Aorta (tissue), 5 donors: ENCODE measurements around the gene TOP1. TPM values are rescaled to one million over a fixed set of nuclear protein-coding genes. Genes with fewer than 3 reads are reported as not detected.
A peak's percentile ranks its signal among the peaks of the same experiment; 100 is the strongest.
"Not testable (repeated sequence)": the region's sequence is repeated elsewhere in the genome, so short reads cannot be mapped to it uniquely, and the experiment has no call there.

ENCODE experiments used
- ATAC-seq: fragments of 200-7000 bp; cut with Tn5 transposase; one replicate; pipeline ENCODE4 v1.9.1; 2022; ENCODE audit warnings: moderate library complexity; ENCODE audit not compliant: low FRiP score
- DNase-seq, 2 donors: peaks; one replicate each; pipeline ENCODE4 v3.0.0-alpha.2; 2020
- H3K27ac ChIP-seq, 2 donors: one replicate each; pipeline ENCODE4 v1.5.1; 2013; ENCODE audit warnings: low read length in 2 of 2, mild to moderate bottlenecking in 2 of 2, moderate library complexity in 2 of 2, control low read depth in 1 of 2, inconsistent platforms in 1 of 2, low read depth in 1 of 2
- H3K27me3 ChIP-seq, 2 donors: one replicate each; pipeline ENCODE4 v1.6.1; 2013; ENCODE audit warnings: control low read depth in 1 of 2, low read length in 1 of 2, mild to moderate bottlenecking in 1 of 2, moderate library complexity in 1 of 2; ENCODE audit not compliant: insufficient read depth in 2 of 2, control insufficient read depth in 1 of 2
- H3K36me3 ChIP-seq, 2 donors: one replicate each; pipeline ENCODE4 v1.6.1; 2013; ENCODE audit warnings: control low read depth in 1 of 2, low read length in 1 of 2, mild to moderate bottlenecking in 1 of 2; ENCODE audit not compliant: insufficient read depth in 2 of 2, control insufficient read depth in 1 of 2
- H3K4me1 ChIP-seq, 2 donors: one replicate each; pipeline ENCODE4 v1.6.1; 2013; ENCODE audit warnings: low read length in 2 of 2, control low read depth in 1 of 2, mild to moderate bottlenecking in 1 of 2, moderate library complexity in 1 of 2; ENCODE audit not compliant: insufficient read depth in 2 of 2, control insufficient read depth in 1 of 2
- H3K4me3 ChIP-seq, 2 donors: one replicate each; pipeline ENCODE4 v1.5.1; 2013; ENCODE audit warnings: low read length in 2 of 2, control low read depth in 1 of 2, mild to moderate bottlenecking in 1 of 2
- H3K9me3 ChIP-seq: one replicate; pipeline ENCODE4 v1.6.1; 2013; ENCODE audit warnings: mild to moderate bottlenecking, low read length; ENCODE audit not compliant: control insufficient read depth
- WGBS, 2 donors: extraction: QIAGEN DNeasy Blood & Tissue Kit; methylation state at CpG; one replicate each; pipeline ENCODE4 v1.1.7; 2013; 5-methylcytosine and 5-hydroxymethylcytosine counted together
- intact Hi-C, 2 donors: fragments of 100-400 bp; cut with DNase I; formaldehyde crosslinking; loops; one replicate each; pipeline versions ENCODE4 v1.14.2 to v1.15.0; 2022
- polyA plus RNA-seq, 2 donors: library from polyadenylated mRNA; stranded (reverse); fragments of 200-250 nt; gene quantifications; one replicate each; pipeline ENCODE4 v1.2.3, GENCODE V29; 2013
- total RNA-seq, 2 donors: library from RNA; stranded (reverse); fragmentation: NEBNext Ultra II Directional; extraction: Animal tissue kit (Norgen Biotek cat#: 25700); gene quantifications; one replicate each; pipeline ENCODE4 v1.2.1, GENCODE V29; 2021
- donor health status: healthy with polysubstance abuse.
- donor health status: Bipolar disorder and iron deficiency.
- donor health status: DM: no; HTN: no; CAD: no.
- donor health status: DM: no; HTN: no; CAD: no.
- donor health status: DM: yes; HTN: yes; CAD: no.

The TOP1 gene
- total and polyA plus RNA-seq, 4 donors = 15.6 to 32.4 (median 24.1) TPM

GRCh38 chr20:41118159-41118558 lies 89.5 kb downstream of the TOP1 start:
- peaks cover 15 to 23% of the 10 kb centered on the region in 2 donors for H3K36me3 ChIP-seq
- DNase-seq, H3K9me3 ChIP-seq, H3K4me1 ChIP-seq, H3K27me3 ChIP-seq, intact Hi-C loops, H3K27ac ChIP-seq, ATAC-seq, H3K4me3 ChIP-seq: not testable (repeated sequence)
- WGBS, 2 donors = 72% methylated on average over 6 of the region's 6 CpGs

- no peaks in the 10 kb centered on the region for H3K9me3 ChIP-seq
- H3K4me3 ChIP-seq = no peak overlapping the region
- no peaks in the 10 kb centered on the region for H3K27me3 ChIP-seq
- H3K4me1 ChIP-seq = no peaks in the 10 kb centered on the region
- intact Hi-C loops = no loop called here
- no peak overlapping the region for H3K27ac ChIP-seq
- peaks cover 15 to 23% of the 10 kb centered on the region in 2 donors for H3K36me3 ChIP-seq
- no peak for DNase-seq
- WGBS, 2 donors = 39 to 41% methylated on average over 3 of the region's 3 CpGs
- ATAC-seq = no peak
These were observed 90.0 kb downstream of the TOP1 start for GRCh38 chr20:41118632-41119031.

GRCh38 chr20:41119614-41120561 lies 91.3 kb downstream of the TOP1 start:
- H3K9me3 ChIP-seq = no peaks in the 10 kb centered on the region
- ATAC-seq (no peak), DNase-seq (no peak)
- WGBS, 2 donors = 72 to 76% methylated on average over 7 of the region's 7 CpGs
- no peak overlapping the region for H3K27ac ChIP-seq
- no peaks in the 10 kb centered on the region for H3K4me1 ChIP-seq
- intact Hi-C loops = no loop called here
- no peak overlapping the region for H3K4me3 ChIP-seq
- no peaks in the 10 kb centered on the region for H3K27me3 ChIP-seq
- peaks cover 11 to 22% of the 10 kb centered on the region in 2 donors for H3K36me3 ChIP-seq

GRCh38 chr20:41121399-41121798 lies 92.8 kb downstream of the TOP1 start:
- Histone ChIP-seq H3K9me3 (no peaks in the 10 kb centered on the region), H3K27ac (no peak overlapping the region), H3K4me3 (no peak overlapping the region), H3K27me3 (no peaks in the 10 kb centered on the region), H3K36me3 (peaks cover 8 to 14% of the 10 kb centered on the region in 2 donors), H3K4me1 (no peaks in the 10 kb centered on the region)
- intact Hi-C loops = no loop called here
- ATAC-seq = no peak
- 81 to 86% methylated on average over 3 of the region's 3 CpGs for WGBS, 2 donors
- DNase-seq = no peak

GRCh38 chr20:41123631-41124030 lies 95.0 kb downstream of the TOP1 start:
- Histone ChIP-seq H3K27me3 (no peaks in the 10 kb centered on the region), H3K4me3 (no peak overlapping the region), H3K9me3 (no peaks in the 10 kb centered on the region), H3K36me3 (peaks cover 8 to 14% of the 10 kb centered on the region in 2 donors), H3K4me1 (no peaks in the 10 kb centered on the region), H3K27ac (no peak overlapping the region)
- intact Hi-C loops = no loop called here
- DNase-seq = no peak
- no peak for ATAC-seq
- 87 to 91% methylated on average over 6 of the region's 6 CpGs for WGBS, 2 donors

GRCh38 chr20:41124451-41125094 lies 96.0 kb downstream of the TOP1 start:
- Histone ChIP-seq H3K4me3 (no peak overlapping the region), H3K36me3 (peaks cover 8 to 14% of the 10 kb centered on the region in 2 donors), H3K9me3 (no peaks in the 10 kb centered on the region), H3K4me1 (no peaks in the 10 kb centered on the region), H3K27me3 (no peaks in the 10 kb centered on the region), H3K27ac (no peak overlapping the region)
- no peak for DNase-seq
- intact Hi-C loops = no loop called here
- WGBS, 2 donors = 67 to 83% methylated on average over 3 of the region's 3 CpGs
- ATAC-seq = no peak

GRCh38 chr20:41125530-41126457 lies 97.2 kb downstream of the TOP1 start:
- WGBS, 2 donors = 39 to 40% methylated on average over 6 of the region's 6 CpGs
- intact Hi-C loops = no loop called here
- Histone ChIP-seq H3K27me3 (no peaks in the 10 kb centered on the region), H3K36me3 (peaks cover 4 to 14% of the 10 kb centered on the region in 2 donors), H3K27ac (no peak overlapping the region), H3K4me1 (no peaks in the 10 kb centered on the region), H3K4me3 (no peak overlapping the region), H3K9me3 (no peaks in the 10 kb centered on the region)
- DNase-seq (no peak), ATAC-seq (peak; percentile 56)

GRCh38 chr20:41126719-41127118 lies 98.1 kb downstream of the TOP1 start:
- no peaks in the 10 kb centered on the region for H3K9me3 ChIP-seq
- no peak for DNase-seq
- intact Hi-C loops = no loop called here
- peaks cover 4 to 8% of the 10 kb centered on the region in 2 donors for H3K36me3 ChIP-seq
- WGBS, 2 donors = 92 to 96% methylated on average over 3 of the region's 3 CpGs
- no peak overlapping the region for H3K4me3 ChIP-seq
- no peaks in the 10 kb centered on the region for H3K27me3 ChIP-seq
- no peak overlapping the region for H3K27ac ChIP-seq
- H3K4me1 ChIP-seq = no peaks in the 10 kb centered on the region
- no peak for ATAC-seq
